Epithelial cell of proximal tubule (primary cell): Measurements from ENCODE around the gene IFI44. TPM values are rescaled to one million over a fixed set of nuclear protein-coding genes. Genes with fewer than 3 reads are reported as not detected.

Experiments
- DNase-seq: peaks from one replicate; pipeline ENCODE4 v3.0.0-alpha.2; 2011; ENCODE audit warnings: low read depth
- H3K4me3 ChIP-seq: 2 replicates; pipeline ENCODE4 v1.5.1; 2011; ENCODE audit warnings: low read depth, mild to moderate bottlenecking, low read length
- total RNA-seq: library from RNA; depleted of rRNA; stranded (reverse); fragments of >200 nt; gene quantifications from 2 replicates; pipeline ENCODE4 v1.2.3, GENCODE V29; 2015
- TF ChIP-seq, protein P1 (sequence below): conservative IDR thresholded peaks from 2 replicates; pipeline ENCODE4 v1.5.1; 2012; ENCODE audit warnings: low read depth, mild to moderate bottlenecking, low read length

The IFI44 gene
- total RNA-seq, 1 donor from 2014 or later: 0.17 TPM

DNA sequence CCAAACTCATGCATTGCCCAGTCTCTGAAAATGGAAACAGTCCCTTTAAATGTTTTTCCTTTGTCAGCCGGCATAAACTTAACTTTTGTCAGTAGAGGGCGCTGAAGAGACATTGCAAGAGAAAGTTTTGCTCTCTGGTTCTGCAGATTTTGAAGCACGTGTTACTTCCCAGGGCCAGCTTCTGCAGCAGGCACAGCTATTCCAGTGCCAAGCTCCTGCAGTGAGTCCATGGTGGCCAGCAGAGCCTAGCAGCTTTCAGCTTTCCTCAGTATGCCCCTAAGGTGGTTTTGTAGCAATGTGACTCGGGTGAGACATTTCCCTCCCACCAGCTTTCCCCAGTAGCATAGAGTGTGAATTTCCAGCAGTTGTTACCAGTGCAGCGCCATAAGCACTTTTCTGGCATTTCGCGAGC lies 32.0 kb upstream of the IFI44 start:
- TF ChIP-seq, protein P1, sequence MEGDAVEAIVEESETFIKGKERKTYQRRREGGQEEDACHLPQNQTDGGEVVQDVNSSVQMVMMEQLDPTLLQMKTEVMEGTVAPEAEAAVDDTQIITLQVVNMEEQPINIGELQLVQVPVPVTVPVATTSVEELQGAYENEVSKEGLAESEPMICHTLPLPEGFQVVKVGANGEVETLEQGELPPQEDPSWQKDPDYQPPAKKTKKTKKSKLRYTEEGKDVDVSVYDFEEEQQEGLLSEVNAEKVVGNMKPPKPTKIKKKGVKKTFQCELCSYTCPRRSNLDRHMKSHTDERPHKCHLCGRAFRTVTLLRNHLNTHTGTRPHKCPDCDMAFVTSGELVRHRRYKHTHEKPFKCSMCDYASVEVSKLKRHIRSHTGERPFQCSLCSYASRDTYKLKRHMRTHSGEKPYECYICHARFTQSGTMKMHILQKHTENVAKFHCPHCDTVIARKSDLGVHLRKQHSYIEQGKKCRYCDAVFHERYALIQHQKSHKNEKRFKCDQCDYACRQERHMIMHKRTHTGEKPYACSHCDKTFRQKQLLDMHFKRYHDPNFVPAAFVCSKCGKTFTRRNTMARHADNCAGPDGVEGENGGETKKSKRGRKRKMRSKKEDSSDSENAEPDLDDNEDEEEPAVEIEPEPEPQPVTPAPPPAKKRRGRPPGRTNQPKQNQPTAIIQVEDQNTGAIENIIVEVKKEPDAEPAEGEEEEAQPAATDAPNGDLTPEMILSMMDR: peak; percentile 88
- DNase-seq: no peak
- H3K4me3 ChIP-seq: no peak overlapping the region

DNA sequence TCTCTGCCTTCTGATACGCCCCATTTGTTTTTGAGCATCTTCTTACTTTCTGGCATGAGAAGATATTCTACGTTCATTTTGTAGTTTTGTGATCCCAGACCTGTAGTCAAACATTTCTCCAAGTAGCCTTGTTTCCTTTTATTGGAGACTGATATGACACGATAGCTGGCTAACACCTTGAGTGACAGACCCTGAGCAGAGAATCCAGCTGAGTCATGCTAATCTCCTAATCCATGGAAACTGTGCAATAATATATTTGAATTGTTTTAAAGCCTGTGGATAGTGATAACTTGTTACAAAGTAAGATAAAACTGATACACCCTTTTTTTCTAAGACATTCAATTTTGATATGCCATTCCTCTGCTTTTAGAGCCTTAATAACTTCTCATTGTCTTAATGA lies 30.6 kb upstream of the IFI44 start:
- no peak for DNase-seq
- TF ChIP-seq, protein P1: no peak
- no peak overlapping the region for H3K4me3 ChIP-seq

DNA sequence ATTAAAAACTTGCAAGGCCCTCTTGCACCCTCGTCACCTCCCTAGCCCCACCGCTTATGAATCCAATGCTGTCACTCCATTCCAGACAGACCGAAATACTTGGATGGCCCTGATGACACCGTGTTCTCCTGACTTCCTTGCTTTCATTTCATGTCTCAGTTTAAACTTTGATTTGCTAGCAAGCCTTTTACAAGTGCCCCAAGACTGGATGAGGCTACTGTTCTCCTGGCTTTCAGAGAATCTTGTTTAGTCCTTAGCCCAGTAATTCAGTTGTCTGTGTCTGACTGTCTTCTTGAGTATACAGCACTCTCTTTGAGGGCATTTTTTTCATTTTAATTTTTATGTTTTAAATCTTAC lies 30.2 kb upstream of the IFI44 start:
- no peak for DNase-seq
- TF ChIP-seq, protein P1: no peak
- no peak overlapping the region for H3K4me3 ChIP-seq

DNA sequence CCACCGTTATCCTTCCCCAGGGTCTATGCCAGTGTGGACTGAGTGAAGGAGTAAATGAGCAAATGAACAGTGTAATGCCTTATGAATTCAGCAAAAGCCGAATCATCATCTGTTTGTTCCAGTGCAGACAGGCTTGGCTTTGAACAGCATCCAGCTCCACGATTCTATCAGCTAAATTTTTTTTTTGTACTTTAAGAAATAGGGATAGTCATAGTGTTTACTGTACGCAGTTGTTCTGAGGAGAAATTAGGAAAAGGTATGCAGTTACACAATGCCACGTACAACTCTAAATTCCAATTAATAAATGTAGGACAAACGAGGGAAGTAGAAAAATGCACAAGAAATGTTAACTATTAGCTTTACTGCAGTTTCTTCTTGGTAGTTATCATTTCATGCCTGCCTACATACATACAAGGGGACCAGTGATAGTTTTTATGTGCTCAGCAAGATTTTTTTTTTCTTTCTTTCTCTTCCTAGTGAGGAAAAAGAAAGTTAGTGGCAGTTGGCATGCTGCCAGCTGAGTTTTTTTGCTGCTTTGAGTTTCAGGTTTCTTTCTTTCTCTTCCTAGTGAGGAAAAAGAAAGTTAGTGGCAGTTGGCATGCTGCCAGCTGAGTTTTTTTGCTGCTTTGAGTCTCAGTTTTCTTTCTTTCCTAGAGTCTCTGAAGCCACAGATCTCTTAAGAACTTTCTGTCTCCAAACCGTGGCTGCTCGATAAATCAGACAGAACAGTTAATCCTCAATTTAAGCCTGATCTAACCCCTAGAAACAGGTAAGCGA lies 29.6 kb upstream of the IFI44 start, which contains the start of gene IFI44L:
Gene IFI44L (plus strand): TSS at position 646 of the 777 bp plus-strand sequence. CDS start 7,468 bp downstream, outside the sequence.
- H3K4me3 ChIP-seq: peak within 1 kb of the TSS; percentile 51
- DNase-seq: no peak
- TF ChIP-seq, protein P1: no peak

DNA sequence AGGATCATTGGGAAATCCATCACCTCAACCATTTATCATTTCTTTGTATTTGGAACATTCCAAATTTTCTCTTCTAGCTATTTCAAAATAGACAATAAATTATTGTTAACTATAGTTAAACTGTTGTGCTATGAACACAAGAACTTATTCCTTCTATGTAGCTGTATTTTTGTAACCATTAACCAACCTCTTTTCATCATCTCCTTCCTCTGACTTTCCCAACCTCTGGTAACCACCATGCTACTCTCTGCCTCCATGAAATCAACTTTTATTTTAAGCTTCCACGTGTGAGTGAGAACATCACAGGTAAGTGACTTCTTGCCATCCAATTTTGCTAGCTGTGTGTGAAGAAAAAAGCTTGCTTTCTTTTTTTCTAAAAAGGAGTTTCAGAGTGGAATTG lies 29.0 kb upstream of the IFI44 start:
- TF ChIP-seq, protein P1: no peak
- peak overlapping the region; percentile 51 for H3K4me3 ChIP-seq
- no peak for DNase-seq

DNA sequence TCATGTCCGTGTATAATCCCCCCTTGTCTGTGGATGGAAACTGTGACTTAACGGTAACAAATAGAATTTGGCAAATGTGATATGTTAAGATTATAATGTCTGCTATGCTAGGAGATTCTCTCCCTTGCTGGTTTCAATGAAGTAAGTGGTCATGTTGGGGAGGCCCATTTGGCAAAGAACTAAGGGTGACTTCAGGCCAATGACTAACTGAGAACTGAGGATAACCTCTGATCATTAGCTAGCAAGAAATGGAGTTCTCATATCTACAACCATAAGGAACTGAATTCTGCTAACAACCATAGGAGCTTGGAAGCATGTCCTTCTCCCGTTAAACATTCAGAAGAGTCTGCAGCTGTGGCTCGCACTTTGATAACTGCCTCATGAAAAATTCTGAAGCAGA lies 27.1 kb upstream of the IFI44 start:
- TF ChIP-seq, protein P1: no peak
- no peak for DNase-seq
- H3K4me3 ChIP-seq: no peak overlapping the region

DNA sequence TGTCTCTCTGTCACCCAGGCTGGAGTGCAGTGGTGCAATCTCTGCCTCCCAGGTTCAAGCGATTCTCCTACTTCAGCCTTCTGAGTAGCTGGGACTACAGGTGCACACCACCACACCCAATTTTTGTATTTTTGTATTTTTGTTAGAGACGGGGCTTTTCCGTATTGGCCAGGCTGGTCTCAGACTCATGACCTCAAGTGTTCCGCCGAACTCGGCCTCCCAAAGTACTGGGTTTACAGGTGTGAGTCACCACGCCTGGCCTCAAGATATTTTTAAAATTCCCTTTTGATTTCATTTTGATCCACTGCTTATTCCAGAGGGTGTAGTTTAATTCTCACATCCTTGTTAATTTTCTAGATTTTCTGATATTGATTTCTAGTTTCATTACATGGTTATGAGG lies 25.6 kb upstream of the IFI44 start:
- H3K4me3 ChIP-seq: no peak overlapping the region
- no peak for DNase-seq
- TF ChIP-seq, protein P1: no peak
